ENCODE data around the gene TBX1. TPM values are rescaled to one million over a fixed set of nuclear protein-coding genes. Genes with fewer than 3 reads are reported as not detected.

TBX1 gene
- total and polyA plus RNA-seq, 10 of the 15 experiments (the other 5 are each of a cell fraction or from before 2014, with no cell fraction given) = not detected

- ATAC-seq (no peak), DNase-seq (ENCODE audit: low read depth, low spot score) (no peak), FAIRE-seq (no peak)
- RAD21 ChIA-PET (ENCODE audit: unreplicated experiment) = no interaction called here
- in situ Hi-C loops (cut with MboI) (no loop called here), intact Hi-C loops (cut with micrococcal nuclease; ENCODE audit: unreplicated experiment) (no loop called here)
- WGBS (ENCODE audit: insufficient coverage, insufficient replicate concordance, low lambda C conversion rate, missing lambda C conversion rate) = 11% methylated on average over 41 of the region's 59 CpGs
- peaks cover 4% of the 10 kb centered on the region for H4K20me1 ChIP-seq (ENCODE audit: control insufficient read depth, insufficient read depth)
- H3K9me3 ChIP-seq (replicated peaks; ENCODE audit: control insufficient read depth, insufficient read depth, low read length) = no peaks in the 10 kb centered on the region
- CTCF ChIA-PET = no interaction called here
- POLR2A ChIA-PET = no interaction called here
- H3K9ac ChIP-seq (ENCODE audit: control insufficient read depth, insufficient read depth, low read length) = no peak overlapping the region
- no peak overlapping the region for H3K4me3 ChIP-seq
- no peak for TF ChIP-seq RUNX3 (IDR thresholded peaks at IDR 0.05; ENCODE audit: low read length)
- peaks cover 6% of the 10 kb centered on the region for H3K4me1 ChIP-seq (ENCODE audit: control insufficient read depth, insufficient read depth, low read length)
- H3K4me2 ChIP-seq (ENCODE audit: control insufficient read depth, insufficient read depth) = no peak overlapping the region
- H3K27me3 ChIP-seq (replicated peaks in 1 of 2; ENCODE audit: control insufficient read depth in 2 of 2, insufficient read depth in 2 of 2, low read length in 1 of 2) = peaks cover 25 to 26% of the 10 kb centered on the region in 2 experiments
- SMC1A ChIA-PET (ENCODE audit: uncharacterized antibody, unreplicated experiment) = no interaction called here
- H3K79me2 ChIP-seq (ENCODE audit: control insufficient read depth, insufficient read depth, low read length) = no peaks in the 10 kb centered on the region
- no peak overlapping the region for H3K27ac ChIP-seq (ENCODE audit: control insufficient read depth, insufficient read depth)
- no peaks in the 10 kb centered on the region for H3K36me3 ChIP-seq (ENCODE audit: control insufficient read depth in 2 of 2, insufficient read depth in 2 of 2, low read length in 1 of 2)
- no peak overlapping the region for H2AFZ ChIP-seq (ENCODE audit: control insufficient read depth, low read depth, low read length)
- BruUV-seq (replicated peaks) = no TSS peak
These were observed 5.3 kb upstream of the TBX1 start for GRCh38 chr22:19755145-19755710.

GRCh38 chr22:19755722-19756287, 4.8 kb upstream of the TBX1 start:
- in situ Hi-C loops (cut with MboI) (no loop called here), intact Hi-C loops (cut with micrococcal nuclease; ENCODE audit: unreplicated experiment) (no loop called here)
- Histone ChIP-seq H3K27ac (ENCODE audit: control insufficient read depth, insufficient read depth) (no peak overlapping the region), H3K9me3 (replicated peaks; ENCODE audit: control insufficient read depth, insufficient read depth, low read length) (no peaks in the 10 kb centered on the region), H3K4me1 (ENCODE audit: control insufficient read depth, insufficient read depth, low read length) (peaks cover 6% of the 10 kb centered on the region), H3K79me2 (ENCODE audit: control insufficient read depth, insufficient read depth, low read length) (no peaks in the 10 kb centered on the region), H3K4me3 (no peak overlapping the region), H3K9ac (ENCODE audit: control insufficient read depth, insufficient read depth, low read length) (no peak overlapping the region), H2AFZ (ENCODE audit: control insufficient read depth, low read depth, low read length) (no peak overlapping the region), H4K20me1 (ENCODE audit: control insufficient read depth, insufficient read depth) (peaks cover 4% of the 10 kb centered on the region), H3K27me3 (replicated peaks in 1 of 2; ENCODE audit: control insufficient read depth in 2 of 2, insufficient read depth in 2 of 2, low read length in 1 of 2) (peaks cover 25 to 26% of the 10 kb centered on the region in 2 experiments), H3K36me3 (ENCODE audit: control insufficient read depth in 2 of 2, insufficient read depth in 2 of 2, low read length in 1 of 2) (no peaks in the 10 kb centered on the region), H3K4me2 (ENCODE audit: control insufficient read depth, insufficient read depth) (no peak overlapping the region)
- 13% methylated on average over 23 of the region's 26 CpGs for WGBS (ENCODE audit: insufficient coverage, insufficient replicate concordance, low lambda C conversion rate, missing lambda C conversion rate)
- TF ChIP-seq TARDBP (IDR thresholded peaks at IDR 0.05; ENCODE audit: borderline replicate concordance) (no peak), MEF2A (IDR thresholded peaks at IDR 0.05; ENCODE audit: insufficient read depth, low read depth, low read length) (no peak), E2F4 (IDR thresholded peaks at IDR 0.05; ENCODE audit: low read depth, low read length) (no peak), ZBTB11 (CRISPR knock-in tag; IDR thresholded peaks at IDR 0.05) (no peak), PKNOX1 (IDR thresholded peaks at IDR 0.05) (no peak), KLF5 (IDR thresholded peaks at IDR 0.05; ENCODE audit: partially characterized antibody) (no peak), FOS (IDR thresholded peaks at IDR 0.05; ENCODE audit: borderline replicate concordance, extremely low read depth, insufficient read length) (no peak), CREM (IDR thresholded peaks at IDR 0.05; ENCODE audit: low read depth) (no peak)
- BruUV-seq (replicated peaks) = no TSS peak
- ATAC-seq (no peak), DNase-seq (ENCODE audit: low read depth, low spot score) (no peak), FAIRE-seq (no peak)
- ChIA-PET POLR2A (no interaction called here), CTCF (interaction anchor here (0.9 to 1.2 kb wide), 4 partner anchors 9 to 154 kb away, joined by 4 to 7 read pairs (median 6); no protein-coding TSS in a partner anchor), SMC1A (ENCODE audit: uncharacterized antibody, unreplicated experiment) (no interaction called here), RAD21 (ENCODE audit: unreplicated experiment) (interaction anchor here (1.0 to 1.2 kb wide), 3 partner anchors 17 to 155 kb away, joined by 6 to 12 read pairs (median 7); no protein-coding TSS in a partner anchor)
